Tibial nerve (tissue), 4 donors: ENCODE data around the gene CCDC50.

Experiments
- EP300 ChIP-seq, 2 donors: sonication (generic); formaldehyde crosslinking; IDR thresholded peaks; one replicate each; pipeline ENCODE4 v1.6.1; 2017; ENCODE audit warnings: antibody characterized with exemption in 2 of 2, mild to moderate bottlenecking in 1 of 2
- TF ChIP-seq, protein P1 (sequence below), 5 experiments: fragments of 200-600 bp in 3 of 5; fragments of 450-650 bp in 2 of 5; sonication (generic) in 3 of 5; IDR thresholded peaks; one replicate each; pipeline ENCODE4 v1.5.1; 2016 to 2019; ENCODE audit warnings: antibody characterized with exemption in 5 of 5, mild to moderate bottlenecking in 3 of 5, moderate library complexity in 2 of 5

DNA sequence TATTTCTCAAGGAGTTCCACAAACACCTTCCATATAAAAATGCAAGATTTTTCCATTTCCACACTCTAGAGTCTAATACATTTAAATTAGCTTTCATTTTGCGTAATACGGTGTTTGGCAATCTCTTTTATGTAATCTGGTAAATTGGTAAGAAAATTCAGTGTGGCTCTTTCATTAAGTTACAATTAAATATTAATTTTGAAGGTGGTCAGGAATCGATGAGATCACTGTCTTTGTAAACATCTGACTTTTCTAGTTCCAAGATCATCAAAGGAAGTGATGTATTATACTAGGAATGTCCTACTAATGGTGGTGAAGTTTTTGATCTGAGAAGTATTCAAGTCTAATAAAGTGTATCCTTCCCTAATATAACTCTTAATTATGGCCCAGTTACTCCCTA lies 2.2 kb downstream of the CCDC50 start:
- no peak for TF ChIP-seq EP300 (IDR thresholded peaks at IDR 0.05)
- TF ChIP-seq, protein P1, sequence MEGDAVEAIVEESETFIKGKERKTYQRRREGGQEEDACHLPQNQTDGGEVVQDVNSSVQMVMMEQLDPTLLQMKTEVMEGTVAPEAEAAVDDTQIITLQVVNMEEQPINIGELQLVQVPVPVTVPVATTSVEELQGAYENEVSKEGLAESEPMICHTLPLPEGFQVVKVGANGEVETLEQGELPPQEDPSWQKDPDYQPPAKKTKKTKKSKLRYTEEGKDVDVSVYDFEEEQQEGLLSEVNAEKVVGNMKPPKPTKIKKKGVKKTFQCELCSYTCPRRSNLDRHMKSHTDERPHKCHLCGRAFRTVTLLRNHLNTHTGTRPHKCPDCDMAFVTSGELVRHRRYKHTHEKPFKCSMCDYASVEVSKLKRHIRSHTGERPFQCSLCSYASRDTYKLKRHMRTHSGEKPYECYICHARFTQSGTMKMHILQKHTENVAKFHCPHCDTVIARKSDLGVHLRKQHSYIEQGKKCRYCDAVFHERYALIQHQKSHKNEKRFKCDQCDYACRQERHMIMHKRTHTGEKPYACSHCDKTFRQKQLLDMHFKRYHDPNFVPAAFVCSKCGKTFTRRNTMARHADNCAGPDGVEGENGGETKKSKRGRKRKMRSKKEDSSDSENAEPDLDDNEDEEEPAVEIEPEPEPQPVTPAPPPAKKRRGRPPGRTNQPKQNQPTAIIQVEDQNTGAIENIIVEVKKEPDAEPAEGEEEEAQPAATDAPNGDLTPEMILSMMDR (IDR thresholded peaks at IDR 0.05): no peak
